Cardiac atrium fibroblast (primary cell): ENCODE measurements around the gene MTMR3. TPM values are rescaled to one million over a fixed set of nuclear protein-coding genes. Genes with fewer than 3 reads are reported as not detected.

Experiments used
- total RNA-seq: library from RNA; depleted of rRNA; stranded (reverse); fragments of >200 nt; gene quantifications from 2 replicates; pipeline ENCODE4 v1.2.3, GENCODE V29; 2015

MTMR3 gene
- total RNA-seq = 18.8 and 19.7 TPM in 2 replicates

DNA sequence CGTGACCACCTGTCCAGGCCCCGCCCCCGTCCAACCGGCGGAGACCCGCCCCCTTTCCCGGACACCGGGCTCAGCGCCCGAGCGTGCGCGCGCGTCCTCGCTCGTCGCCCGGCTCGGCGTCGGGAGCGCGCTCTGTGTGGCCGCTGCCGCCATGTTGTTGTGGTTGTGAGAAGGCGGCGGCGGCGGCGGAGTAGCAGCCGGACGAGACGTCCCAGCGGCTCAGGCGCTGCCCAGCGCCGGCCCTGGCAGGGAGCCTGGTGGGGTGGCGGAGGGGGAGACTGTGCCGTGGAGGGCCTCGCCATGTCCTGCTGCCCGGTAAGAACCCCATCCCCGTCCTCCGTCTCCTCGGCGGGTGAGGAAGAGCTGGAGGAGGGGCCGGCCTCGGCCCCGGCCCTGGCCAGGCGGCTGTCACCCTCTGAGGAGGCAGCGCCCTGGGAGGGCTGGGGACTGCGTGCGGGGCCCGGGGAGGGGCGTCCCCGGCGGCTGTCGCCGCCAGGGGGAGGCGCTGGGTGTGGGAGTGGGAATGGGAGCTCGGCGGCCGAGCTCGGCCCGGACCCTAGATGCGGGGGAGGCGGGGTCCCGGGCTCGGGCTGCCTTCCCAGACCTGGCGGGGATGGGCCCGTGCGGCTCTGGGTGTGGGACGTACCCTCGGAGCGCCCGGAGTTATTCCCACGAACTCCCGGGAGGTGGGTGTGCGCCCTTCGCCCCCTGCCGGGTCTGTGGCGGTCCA is at the start of gene MTMR3:
MTMR3 (plus strand) TSS at position 130 of the 730 bp plus-strand sequence. CDS start 87,886 bp downstream, outside the sequence.

DNA sequence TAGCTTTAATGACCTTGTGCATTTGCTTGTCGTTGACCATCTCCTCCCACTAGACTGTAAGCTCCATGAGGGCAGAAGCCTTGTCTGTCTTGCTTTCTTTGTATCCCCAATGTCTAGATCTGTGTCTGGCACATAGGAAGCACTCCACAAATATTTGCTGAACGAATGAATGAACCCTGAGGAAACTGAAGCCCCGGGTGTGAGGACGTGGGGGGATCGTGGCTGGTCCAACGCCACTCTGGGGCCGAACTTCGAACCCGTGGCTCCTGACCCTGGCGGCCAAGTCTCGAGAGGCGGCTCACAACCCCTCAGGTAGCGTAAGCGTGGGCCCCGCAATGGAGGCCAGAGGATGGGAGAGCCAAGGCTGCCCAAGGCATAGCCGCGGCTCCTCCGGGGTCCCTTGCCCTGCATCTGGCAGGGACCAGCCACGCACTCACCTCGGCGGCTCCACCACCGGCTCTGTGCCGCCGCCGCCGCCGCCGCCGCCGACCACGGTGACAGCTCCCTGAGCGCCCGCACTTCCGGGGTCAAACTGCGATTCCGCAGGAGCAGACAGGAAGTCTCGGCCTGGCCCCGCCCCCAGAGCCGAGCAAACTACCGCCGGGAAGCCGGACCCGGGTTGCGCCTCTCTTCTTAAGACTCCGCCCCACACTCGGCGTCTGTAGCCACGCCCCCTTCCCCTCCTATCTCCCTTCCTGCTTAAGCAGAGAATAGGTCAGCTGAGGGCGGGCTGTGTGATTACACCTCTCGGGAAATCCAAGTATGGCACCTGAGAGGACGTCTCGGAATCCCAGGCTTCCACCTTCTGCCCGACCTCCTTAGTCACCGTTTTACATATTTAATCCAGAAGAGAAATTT is 45.0 kb upstream of the MTMR3 start, which contains the start of gene ASCC2:
ASCC2 (minus strand) TSS at position 534 of the 858 bp plus-strand sequence. CDS start 5,949 bp downstream, outside the sequence.

GRCh38 chr22:30079952-30080533 is 197.1 kb downstream of the MTMR3 start, which contains the start of gene HORMAD2:
Gene HORMAD2 (plus strand): TSS chr22:30080464. CDS start chr22:30093953, 13,489 bp downstream.

Other genes with a start within 250 kb of the MTMR3 start
- under 0.01 TPM in 1 of 2 replicates, not detected in the other for gene CABP7, start 163.2 kb upstream of the MTMR3 start, total RNA-seq
- gene ZMAT5, start 116.2 kb upstream of the MTMR3 start, total RNA-seq = 26.9 and 28.0 TPM in 2 replicates
- 40.6 and 79.5 TPM in 2 replicates for gene UQCR10, start 115.8 kb upstream of the MTMR3 start, total RNA-seq
- gene ASCC2, start 44.9 kb upstream of the MTMR3 start, total RNA-seq = 17.0 and 18.3 TPM in 2 replicates
- not detected in 2 replicates for gene HORMAD2, start 197.3 kb downstream of the MTMR3 start, total RNA-seq